HG03060 (cell line): ENCODE measurements around the gene PPP2R3B.
"Not testable (repeated sequence)": the region's sequence is repeated elsewhere in the genome, so short reads cannot be mapped to it uniquely, and the experiment has no call there.

Experiments
- ATAC-seq: cut with Tn5 transposase; IDR thresholded peaks from one replicate; pipeline ENCODE4 v1.9.1; 2021; ENCODE audit warnings: low read depth, moderate number of reproducible peaks; ENCODE audit not compliant: unreplicated experiment

Gene PPP2R3B

GRCh38 chrX:386768-387575, at the start of gene PPP2R3B:
Gene PPP2R3B, minus strand, starts transcription at chrX:386907. Its CDS starts 216 bp downstream, at chrX:386691.
- peak; percentile 92 for ATAC-seq

GRCh38 chrX:435536-436122, 48.9 kb upstream of the PPP2R3B start:
- ATAC-seq, result no peak

GRCh38 chrX:434946-435345, 48.2 kb upstream of the PPP2R3B start:
- no peak for ATAC-seq

- ATAC-seq, result no peak
Measured at GRCh38 chrX:433771-434170, 47.1 kb upstream of the PPP2R3B start.

GRCh38 chrX:432666-433065, 46.0 kb upstream of the PPP2R3B start:
- not testable (repeated sequence) for ATAC-seq

GRCh38 chrX:431492-432111, 44.9 kb upstream of the PPP2R3B start:
- no peak for ATAC-seq

- no peak for ATAC-seq
Measured at GRCh38 chrX:431056-431455, 44.3 kb upstream of the PPP2R3B start.

GRCh38 chrX:429266-429825, 42.6 kb upstream of the PPP2R3B start:
- no peak for ATAC-seq

- no peak for ATAC-seq
Measured at GRCh38 chrX:427812-428725, 41.4 kb upstream of the PPP2R3B start.

GRCh38 chrX:426881-427280, 40.2 kb upstream of the PPP2R3B start:
- ATAC-seq, result no peak

GRCh38 chrX:425056-425455, 38.3 kb upstream of the PPP2R3B start:
- ATAC-seq, result no peak

GRCh38 chrX:421646-422391, 35.1 kb upstream of the PPP2R3B start:
- ATAC-seq, result no peak

- no peak for ATAC-seq
Measured at GRCh38 chrX:420496-421223, 34.0 kb upstream of the PPP2R3B start.

GRCh38 chrX:418927-419729, 32.4 kb upstream of the PPP2R3B start:
- ATAC-seq, result no peak

- not testable (repeated sequence) for ATAC-seq
Measured at GRCh38 chrX:415498-415897, 28.8 kb upstream of the PPP2R3B start.

GRCh38 chrX:413322-414201, 26.9 kb upstream of the PPP2R3B start:
- ATAC-seq, result no peak

GRCh38 chrX:410296-410695, 23.6 kb upstream of the PPP2R3B start:
- ATAC-seq, result no peak
